NCI-H1436 (cell line): ENCODE data around the gene MYH15.
A peak's percentile ranks its signal among the peaks of the same experiment; 100 is the strongest.

Source experiments
- DNase-seq: peaks from one replicate; lab custom pipeline; 2025; lab: John Stamatoyannopoulos, UW

The MYH15 gene

GRCh38 chr3:108510496-108510895 is at the start of gene MYH15:
Gene MYH15 (minus strand): TSS chr3:108510596. CDS start chr3:108510530, 66 bp downstream.
- DNase-seq: no peak

DNA sequence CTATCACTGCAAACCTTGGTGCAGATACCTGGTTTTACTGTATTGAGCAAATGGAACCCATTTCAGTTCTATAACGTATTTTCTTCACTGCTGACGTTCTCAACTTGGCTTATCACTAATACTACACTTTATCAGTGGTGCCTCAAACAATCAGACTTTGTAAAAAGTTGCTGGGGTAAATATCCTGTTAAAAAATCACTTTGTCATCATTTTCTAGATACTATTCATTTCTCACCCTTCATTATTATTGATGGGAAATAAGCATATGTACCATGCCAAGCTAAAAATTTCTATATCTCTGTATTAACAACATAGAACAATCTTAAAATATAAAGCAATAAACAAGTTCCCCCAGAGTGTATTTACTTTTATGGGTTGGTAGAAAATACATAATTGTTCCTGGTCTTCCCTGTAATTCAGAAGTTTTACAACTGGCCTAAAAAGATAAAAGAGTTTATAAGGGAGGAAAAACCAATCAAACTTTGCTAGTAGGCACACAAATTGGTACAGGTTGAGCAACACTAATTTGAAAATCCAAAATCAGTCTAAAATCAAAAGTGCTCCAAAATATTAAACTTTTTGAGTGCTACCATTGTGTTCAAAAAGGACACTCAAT is 45.7 kb upstream of the MYH15 start:
- no peak for DNase-seq

DNA sequence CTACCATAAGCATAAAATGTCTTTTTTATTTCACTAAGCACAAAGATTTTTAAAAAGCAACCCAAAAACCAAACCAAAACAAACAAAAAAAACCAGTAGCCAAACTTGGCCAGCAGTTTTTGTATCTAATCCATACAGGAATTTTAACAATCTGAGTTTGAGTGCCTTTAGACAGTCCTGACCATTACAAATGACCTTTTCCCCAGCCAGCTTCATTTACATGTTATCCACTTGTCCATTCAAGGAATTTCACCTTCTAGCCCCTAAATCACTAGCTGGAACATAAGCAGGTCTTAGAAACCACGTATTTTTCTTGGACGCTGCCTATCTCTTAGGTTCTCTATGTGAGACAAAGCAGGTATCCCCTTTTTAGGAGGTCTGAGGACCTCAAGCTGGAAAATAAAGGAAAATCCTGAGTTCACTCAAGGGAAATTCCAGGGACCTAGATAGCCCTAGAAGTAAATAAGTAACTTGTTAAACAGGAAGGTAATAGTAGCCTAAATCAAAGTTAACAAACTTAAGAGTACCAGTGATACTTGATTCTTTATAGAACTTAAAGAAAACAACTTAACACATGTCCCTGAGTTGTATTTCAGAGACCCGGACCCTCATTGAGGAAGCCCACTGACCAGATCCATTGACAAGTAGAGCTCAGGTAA is 44.6 kb upstream of the MYH15 start:
- no peak for DNase-seq

GRCh38 chr3:108554229-108554628 is 43.8 kb upstream of the MYH15 start:
- DNase-seq: no peak

GRCh38 chr3:108552267-108553159 is 42.1 kb upstream of the MYH15 start:
- peak; percentile 60 for DNase-seq

GRCh38 chr3:108548886-108549285 is 38.5 kb upstream of the MYH15 start:
- no peak for DNase-seq

DNA sequence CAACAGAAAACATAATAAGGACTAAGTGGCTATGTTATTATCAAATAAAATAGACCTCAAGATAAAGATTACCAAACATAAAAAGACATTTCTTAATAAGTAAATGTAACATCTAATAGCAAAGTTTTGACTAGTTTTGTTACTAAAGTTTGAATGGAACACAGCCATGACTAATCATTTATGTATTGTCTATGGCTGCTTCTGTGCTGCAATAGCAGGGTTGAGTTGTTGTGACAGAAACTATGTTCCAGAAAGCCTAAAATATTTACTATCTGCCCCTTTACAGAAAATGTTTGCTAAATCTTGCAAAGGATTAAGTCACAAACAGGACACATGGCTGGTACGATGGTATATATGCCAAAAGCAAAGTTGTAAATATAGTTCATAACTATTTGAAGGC is 37.9 kb upstream of the MYH15 start:
- DNase-seq: no peak

DNA sequence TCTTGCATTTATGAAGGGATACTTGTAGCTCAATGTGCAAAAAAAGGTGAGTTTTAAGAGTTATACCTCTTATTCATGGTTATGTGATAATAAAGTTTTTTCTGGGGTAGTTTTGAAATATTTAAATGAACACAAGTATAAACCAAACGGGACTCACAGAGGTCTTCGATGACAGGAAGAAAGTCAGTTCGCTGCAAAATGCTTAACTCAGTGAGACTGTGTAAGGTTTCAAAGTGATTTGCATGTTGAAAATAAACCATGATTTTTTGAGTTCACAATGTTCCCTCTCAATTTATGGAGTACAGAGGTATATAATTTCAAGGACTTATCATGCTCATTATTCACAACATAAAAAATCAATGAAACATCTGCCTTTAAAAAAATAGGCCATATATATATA is 36.3 kb upstream of the MYH15 start:
- no peak for DNase-seq

GRCh38 chr3:108546247-108546646 is 35.9 kb upstream of the MYH15 start:
- no peak for DNase-seq

GRCh38 chr3:108538083-108538482 is 27.7 kb upstream of the MYH15 start:
- DNase-seq: no peak

DNA sequence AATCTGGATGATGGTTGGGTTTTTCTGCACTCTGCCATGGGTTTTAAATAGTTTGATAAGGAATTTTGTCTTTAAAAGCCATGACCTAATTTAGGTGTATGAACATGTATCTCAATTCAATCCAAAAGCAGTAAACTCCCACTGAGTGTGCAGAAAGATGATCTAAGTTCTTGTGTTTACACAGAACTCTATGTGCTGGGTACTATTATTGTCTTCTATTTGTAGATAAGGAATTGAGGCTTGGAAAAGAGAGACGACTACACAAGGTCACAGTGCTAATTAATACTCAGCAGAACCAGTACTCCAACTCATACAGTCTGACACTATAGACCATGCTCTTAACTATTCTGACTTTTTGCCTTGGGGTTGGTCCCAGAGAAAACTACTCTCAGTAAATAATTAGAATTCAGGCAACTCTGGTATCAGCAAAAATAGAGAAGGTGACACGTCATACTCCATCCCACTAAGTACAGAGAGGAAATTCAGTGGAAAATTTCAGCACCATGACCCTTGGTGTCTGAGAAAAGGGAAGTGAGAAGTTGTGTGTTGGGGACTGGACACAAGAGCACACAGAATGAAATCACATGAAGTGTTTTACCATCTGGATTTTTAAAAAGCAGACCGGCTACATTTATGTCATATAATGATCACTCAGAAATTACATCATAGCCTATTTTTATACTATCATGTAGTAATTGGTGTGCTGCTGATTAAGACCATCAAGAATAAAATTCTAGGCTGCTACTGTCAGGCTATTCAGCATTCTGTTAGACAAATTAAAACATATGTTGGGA is 18.3 kb upstream of the MYH15 start:
- DNase-seq: no peak

GRCh38 chr3:108527817-108528216 is 17.4 kb upstream of the MYH15 start:
- no peak for DNase-seq

GRCh38 chr3:108527109-108527508 is 16.7 kb upstream of the MYH15 start:
- no peak for DNase-seq

DNA sequence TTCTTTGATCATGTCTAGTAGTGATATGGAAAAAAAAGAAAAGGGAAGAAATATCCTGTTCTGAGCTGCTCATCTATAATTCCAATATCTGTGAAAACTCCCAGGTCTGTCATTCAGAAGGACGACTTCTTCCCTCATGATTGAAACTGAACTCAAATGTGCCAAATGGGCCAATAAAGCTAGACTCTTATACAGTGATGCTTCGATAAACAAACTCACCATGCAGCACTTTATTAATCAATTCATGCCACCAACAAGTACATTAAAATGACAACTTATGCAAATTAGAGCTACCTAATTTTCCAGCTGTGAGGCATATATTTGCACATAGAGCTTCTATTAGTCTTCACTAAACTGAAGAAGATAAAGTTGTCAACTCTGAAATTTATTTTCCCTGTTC is 15.6 kb upstream of the MYH15 start:
- no peak for DNase-seq

DNA sequence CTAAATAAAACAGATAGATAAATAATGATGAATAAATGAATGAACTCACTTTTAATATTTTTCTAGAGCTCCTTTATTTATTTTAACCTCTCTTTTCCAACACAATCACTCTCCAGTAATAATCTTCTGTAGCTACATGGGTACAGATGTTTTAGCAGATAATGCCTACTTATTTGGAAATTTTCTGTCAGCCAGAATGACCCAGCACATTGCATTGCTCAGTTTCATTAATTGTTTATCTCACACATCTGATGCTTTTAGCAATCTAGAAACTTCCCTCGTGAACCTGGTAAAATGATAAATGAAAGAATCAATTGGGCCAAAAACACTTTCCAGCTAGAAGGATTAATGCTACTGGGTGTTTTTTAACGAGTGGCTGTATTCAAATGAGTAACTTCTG is 14.9 kb upstream of the MYH15 start:
- DNase-seq: no peak

DNA sequence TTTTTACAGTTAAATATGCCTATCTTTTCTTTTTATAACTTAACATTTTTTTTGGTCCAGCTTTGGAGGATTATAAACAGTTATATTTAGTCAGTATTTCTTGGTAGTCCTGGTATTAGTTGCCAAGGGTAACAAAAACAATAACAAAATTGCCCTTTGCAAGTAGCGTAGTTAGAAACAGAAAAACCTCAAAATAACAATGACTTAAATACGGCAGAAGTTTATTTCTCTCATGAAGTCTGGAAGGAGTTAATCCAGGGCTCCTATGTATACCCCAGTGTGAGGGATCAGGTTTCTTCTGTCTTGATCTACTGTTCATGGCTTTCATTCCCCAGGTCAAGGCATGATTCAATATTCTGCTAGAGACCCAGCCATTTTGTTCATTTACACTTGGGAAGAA is 14.1 kb upstream of the MYH15 start:
- DNase-seq: no peak

- DNase-seq: no peak
Measured at GRCh38 chr3:108518895-108519294, 8.5 kb upstream of the MYH15 start.

- no peak for DNase-seq
Measured at GRCh38 chr3:108516881-108517280, 6.5 kb upstream of the MYH15 start.

GRCh38 chr3:108513961-108514360 is 3.6 kb upstream of the MYH15 start:
- DNase-seq: no peak

DNA sequence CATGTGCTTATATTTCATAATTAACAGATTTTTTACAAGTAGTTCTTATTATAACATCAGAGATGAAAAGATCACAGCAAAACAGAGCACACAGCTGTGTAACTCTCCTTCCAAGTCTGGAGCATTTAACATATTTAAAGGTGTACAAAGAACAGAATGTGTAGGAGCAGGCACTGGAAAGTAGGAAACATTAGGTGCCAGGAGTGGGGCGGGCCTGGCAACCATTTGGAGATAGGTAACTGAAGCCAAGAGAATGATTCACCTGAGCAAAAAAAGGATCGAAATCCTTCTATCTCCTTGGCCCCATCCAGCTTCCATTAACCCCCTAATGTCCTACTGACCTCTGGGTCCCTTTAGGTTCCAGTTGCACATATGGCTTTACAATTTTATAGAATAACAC is 2.3 kb upstream of the MYH15 start:
- no peak for DNase-seq

GRCh38 chr3:108511490-108511889 is 1.1 kb upstream of the MYH15 start:
- DNase-seq: no peak

GRCh38 chr3:108511055-108511454 is 659 bp upstream of the MYH15 start:
- DNase-seq: no peak
